MM.1S (cell line): ENCODE data around the gene NOL4L.

Experiments
- CTCF ChIP-seq: fragments of 300-600 bp; sonication (generic); IDR thresholded peaks from 2 replicates; pipeline ENCODE4 v1.5.1; 2016; ENCODE audit warnings: antibody characterized with exemption, low read length, mixed read lengths
- EZH2 ChIP-seq: fragments of 300-600 bp; sonication (generic); optimal IDR thresholded peaks from 2 replicates; pipeline ENCODE3; 2017; ENCODE audit warnings: low read depth, mild to moderate bottlenecking, antibody characterized with exemption, low read length, mixed read lengths
- EZH2phosphoT487 ChIP-seq: fragments of 300-600 bp; sonication (generic); IDR thresholded peaks from 2 replicates; pipeline ENCODE4 v1.6.1; 2018; ENCODE audit warnings: antibody characterized with exemption, low read length

- TF ChIP-seq EZH2 (no peak), CTCF (no peak), EZH2phosphoT487 (no peak)
These were observed 31.5 kb downstream of the NOL4L start for GRCh38 chr20:32553618-32554017.
